ENCODE data around the gene ATAD3B.

Gene ATAD3B

DNA sequence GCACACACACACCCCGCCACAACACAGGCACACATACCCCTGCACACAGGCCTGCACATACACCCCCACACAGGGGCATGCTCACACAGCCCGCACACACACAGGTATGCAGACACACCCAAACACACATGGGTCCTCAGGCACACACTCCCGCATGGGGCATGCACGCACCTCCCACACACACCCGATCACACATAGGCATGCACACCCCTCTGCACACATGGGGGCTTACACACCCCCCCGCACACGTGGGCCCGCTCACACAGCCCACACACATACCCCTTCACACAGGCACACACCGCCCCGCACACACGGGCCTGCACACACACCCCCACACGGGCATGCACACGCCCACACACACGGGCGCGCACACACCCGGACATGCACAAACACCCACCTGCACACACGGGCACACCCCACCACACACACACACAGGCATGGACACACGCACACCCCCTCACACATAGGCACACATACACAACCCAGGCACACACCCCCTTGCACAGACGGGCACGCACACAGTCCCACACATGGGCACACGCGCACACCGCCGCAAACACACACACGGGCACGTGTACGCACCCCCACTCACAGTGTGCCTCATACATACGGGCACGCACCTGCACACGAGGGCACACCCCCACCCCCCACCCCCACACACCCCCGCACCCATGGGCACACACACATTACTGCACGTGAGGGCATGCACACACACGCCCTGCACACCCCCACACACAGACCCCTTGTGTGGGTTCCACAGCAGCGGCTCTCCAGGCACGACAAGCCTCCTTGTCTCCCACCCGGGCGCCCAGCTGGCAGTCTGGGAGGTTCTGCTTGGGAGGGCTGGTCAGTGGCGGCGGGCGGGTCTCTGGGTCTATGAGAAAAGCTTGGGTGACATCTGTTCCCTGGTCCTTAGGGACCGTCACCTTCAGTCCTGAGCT lies 8.3 kb downstream of the ATAD3B start (continued):
- no peak for TF ChIP-seq ZNF518A (tag by site-specific recombination; conservative IDR thresholded peaks at IDR 0.05; ENCODE audit: low read depth)
- TF ChIP-seq ZNF146 (tag by site-specific recombination; IDR thresholded peaks at IDR 0.05) = no peak
- no peak for TF ChIP-seq ZNF37A (tag by site-specific recombination; IDR thresholded peaks at IDR 0.05)
- no peak for TF ChIP-seq ZSCAN16 (tag by site-specific recombination; IDR thresholded peaks at IDR 0.05)
- TF ChIP-seq ZNF394 (tag by site-specific recombination; IDR thresholded peaks at IDR 0.05; ENCODE audit: borderline replicate concordance) = no peak
- TF ChIP-seq ZNF121 (tag by site-specific recombination; IDR thresholded peaks at IDR 0.05) = no peak
- peak; percentile 95 for TF ChIP-seq EGR2 (tag by site-specific recombination; IDR thresholded peaks at IDR 0.05; ENCODE audit: low read depth)
- TF ChIP-seq, protein P1, sequence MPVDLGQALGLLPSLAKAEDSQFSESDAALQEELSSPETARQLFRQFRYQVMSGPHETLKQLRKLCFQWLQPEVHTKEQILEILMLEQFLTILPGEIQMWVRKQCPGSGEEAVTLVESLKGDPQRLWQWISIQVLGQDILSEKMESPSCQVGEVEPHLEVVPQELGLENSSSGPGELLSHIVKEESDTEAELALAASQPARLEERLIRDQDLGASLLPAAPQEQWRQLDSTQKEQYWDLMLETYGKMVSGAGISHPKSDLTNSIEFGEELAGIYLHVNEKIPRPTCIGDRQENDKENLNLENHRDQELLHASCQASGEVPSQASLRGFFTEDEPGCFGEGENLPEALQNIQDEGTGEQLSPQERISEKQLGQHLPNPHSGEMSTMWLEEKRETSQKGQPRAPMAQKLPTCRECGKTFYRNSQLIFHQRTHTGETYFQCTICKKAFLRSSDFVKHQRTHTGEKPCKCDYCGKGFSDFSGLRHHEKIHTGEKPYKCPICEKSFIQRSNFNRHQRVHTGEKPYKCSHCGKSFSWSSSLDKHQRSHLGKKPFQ (tag by site-specific recombination; IDR thresholded peaks at IDR 0.05) = 0 out of 2 replicates have a peak, but pooled peaks have one; percentile 40
- TF ChIP-seq ZNF654 (tag by site-specific recombination; IDR thresholded peaks at IDR 0.05; ENCODE audit: low read depth) = no peak
- peak; percentile 56 for TF ChIP-seq KLF9 (tag by site-specific recombination; IDR thresholded peaks at IDR 0.05; ENCODE audit: low read depth)
- no peak for TF ChIP-seq KLF7 (tag by site-specific recombination; IDR thresholded peaks at IDR 0.05; ENCODE audit: borderline replicate concordance)
- TF ChIP-seq, protein P2, sequence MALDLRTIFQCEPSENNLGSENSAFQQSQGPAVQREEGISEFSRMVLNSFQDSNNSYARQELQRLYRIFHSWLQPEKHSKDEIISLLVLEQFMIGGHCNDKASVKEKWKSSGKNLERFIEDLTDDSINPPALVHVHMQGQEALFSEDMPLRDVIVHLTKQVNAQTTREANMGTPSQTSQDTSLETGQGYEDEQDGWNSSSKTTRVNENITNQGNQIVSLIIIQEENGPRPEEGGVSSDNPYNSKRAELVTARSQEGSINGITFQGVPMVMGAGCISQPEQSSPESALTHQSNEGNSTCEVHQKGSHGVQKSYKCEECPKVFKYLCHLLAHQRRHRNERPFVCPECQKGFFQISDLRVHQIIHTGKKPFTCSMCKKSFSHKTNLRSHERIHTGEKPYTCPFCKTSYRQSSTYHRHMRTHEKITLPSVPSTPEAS (tag by site-specific recombination; IDR thresholded peaks at IDR 0.05) = peak; percentile 78
- peak; percentile 43; the same call in 1 of the 2 replicates for TF ChIP-seq KLF8 (tag by site-specific recombination; IDR thresholded peaks at IDR 0.05)
- no peak for TF ChIP-seq ZNF473 (tag by site-specific recombination; IDR thresholded peaks at IDR 0.05)
- no peak for TF ChIP-seq ZNF223 (tag by site-specific recombination; IDR thresholded peaks at IDR 0.05)
- TF ChIP-seq ZNF112 (tag by site-specific recombination; IDR thresholded peaks at IDR 0.05) = no peak
- TF ChIP-seq ZNF791 (tag by site-specific recombination; IDR thresholded peaks at IDR 0.05) = no peak
- no peak for TF ChIP-seq IKZF3 (tag by site-specific recombination; IDR thresholded peaks at IDR 0.05)
- no peak for TF ChIP-seq HOXA7 (CRISPR knock-in tag; IDR thresholded peaks at IDR 0.05; ENCODE audit: borderline replicate concordance)
- TF ChIP-seq, protein P3, sequence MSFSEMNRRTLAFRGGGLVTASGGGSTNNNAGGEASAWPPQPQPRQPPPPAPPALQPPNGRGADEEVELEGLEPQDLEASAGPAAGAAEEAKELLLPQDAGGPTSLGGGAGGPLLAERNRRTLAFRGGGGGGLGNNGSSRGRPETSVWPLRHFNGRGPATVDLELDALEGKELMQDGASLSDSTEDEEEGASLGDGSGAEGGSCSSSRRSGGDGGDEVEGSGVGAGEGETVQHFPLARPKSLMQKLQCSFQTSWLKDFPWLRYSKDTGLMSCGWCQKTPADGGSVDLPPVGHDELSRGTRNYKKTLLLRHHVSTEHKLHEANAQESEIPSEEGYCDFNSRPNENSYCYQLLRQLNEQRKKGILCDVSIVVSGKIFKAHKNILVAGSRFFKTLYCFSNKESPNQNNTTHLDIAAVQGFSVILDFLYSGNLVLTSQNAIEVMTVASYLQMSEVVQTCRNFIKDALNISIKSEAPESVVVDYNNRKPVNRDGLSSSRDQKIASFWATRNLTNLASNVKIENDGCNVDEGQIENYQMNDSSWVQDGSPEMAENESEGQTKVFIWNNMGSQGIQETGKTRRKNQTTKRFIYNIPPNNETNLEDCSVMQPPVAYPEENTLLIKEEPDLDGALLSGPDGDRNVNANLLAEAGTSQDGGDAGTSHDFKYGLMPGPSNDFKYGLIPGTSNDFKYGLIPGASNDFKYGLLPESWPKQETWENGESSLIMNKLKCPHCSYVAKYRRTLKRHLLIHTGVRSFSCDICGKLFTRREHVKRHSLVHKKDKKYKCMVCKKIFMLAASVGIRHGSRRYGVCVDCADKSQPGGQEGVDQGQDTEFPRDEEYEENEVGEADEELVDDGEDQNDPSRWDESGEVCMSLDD (tag by site-specific recombination; IDR thresholded peaks at IDR 0.05) = no peak
- no peak for TF ChIP-seq ZNF548 (tag by site-specific recombination; IDR thresholded peaks at IDR 0.05)
- TF ChIP-seq, protein P4, sequence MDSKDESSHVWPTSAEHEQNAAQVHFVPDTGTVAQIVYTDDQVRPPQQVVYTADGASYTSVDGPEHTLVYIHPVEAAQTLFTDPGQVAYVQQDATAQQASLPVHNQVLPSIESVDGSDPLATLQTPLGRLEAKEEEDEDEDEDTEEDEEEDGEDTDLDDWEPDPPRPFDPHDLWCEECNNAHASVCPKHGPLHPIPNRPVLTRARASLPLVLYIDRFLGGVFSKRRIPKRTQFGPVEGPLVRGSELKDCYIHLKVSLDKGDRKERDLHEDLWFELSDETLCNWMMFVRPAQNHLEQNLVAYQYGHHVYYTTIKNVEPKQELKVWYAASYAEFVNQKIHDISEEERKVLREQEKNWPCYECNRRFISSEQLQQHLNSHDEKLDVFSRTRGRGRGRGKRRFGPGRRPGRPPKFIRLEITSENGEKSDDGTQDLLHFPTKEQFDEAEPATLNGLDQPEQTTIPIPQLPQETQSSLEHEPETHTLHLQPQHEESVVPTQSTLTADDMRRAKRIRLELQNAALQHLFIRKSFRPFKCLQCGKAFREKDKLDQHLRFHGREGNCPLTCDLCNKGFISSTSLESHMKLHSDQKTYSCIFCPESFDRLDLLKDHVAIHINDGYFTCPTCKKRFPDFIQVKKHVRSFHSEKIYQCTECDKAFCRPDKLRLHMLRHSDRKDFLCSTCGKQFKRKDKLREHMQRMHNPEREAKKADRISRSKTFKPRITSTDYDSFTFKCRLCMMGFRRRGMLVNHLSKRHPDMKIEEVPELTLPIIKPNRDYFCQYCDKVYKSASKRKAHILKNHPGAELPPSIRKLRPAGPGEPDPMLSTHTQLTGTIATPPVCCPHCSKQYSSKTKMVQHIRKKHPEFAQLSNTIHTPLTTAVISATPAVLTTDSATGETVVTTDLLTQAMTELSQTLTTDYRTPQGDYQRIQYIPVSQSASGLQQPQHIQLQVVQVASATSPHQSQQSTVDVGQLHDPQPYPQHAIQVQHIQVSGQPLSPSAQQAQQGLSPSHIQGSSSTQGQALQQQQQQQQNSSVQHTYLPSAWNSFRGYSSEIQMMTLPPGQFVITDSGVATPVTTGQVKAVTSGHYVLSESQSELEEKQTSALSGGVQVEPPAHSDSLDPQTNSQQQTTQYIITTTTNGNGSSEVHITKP (tag by site-specific recombination; IDR thresholded peaks at IDR 0.05) = no peak
- no peak for TF ChIP-seq ZNF274 (IDR thresholded peaks at IDR 0.05; ENCODE audit: low read length)
- no peak for TF ChIP-seq ZNF274 (tag by site-specific recombination; IDR thresholded peaks at IDR 0.05; ENCODE audit: borderline replicate concordance)
- TF ChIP-seq ZNF843 (tag by site-specific recombination; IDR thresholded peaks at IDR 0.05) = no peak

Data from HEK293 (cell line).